DOHH2 (cell line): Measurements from ENCODE around the gene SERPINI1.

Experiments
- H3F3A ChIP-seq: fragments of 200-600 bp; sonication (generic), shearing (Covaris generic); 2 replicates; pipeline ENCODE4 v1.6.0; 2016; ENCODE audit warnings: antibody characterized with exemption, mild to moderate bottlenecking; ENCODE audit not compliant: control insufficient read depth, insufficient read depth
- H3K27ac ChIP-seq: fragments of 200-600 bp; sonication (generic); 2 replicates; pipeline ENCODE4 v1.5.1; 2014; ENCODE audit warnings: low read depth, mild to moderate bottlenecking, low read length, moderate library complexity
- H3K27me3 ChIP-seq: fragments of 200-600 bp; sonication (generic); 2 replicates; pipeline ENCODE4 v1.6.1; 2014; ENCODE audit warnings: mild to moderate bottlenecking, low read length, mixed read lengths; ENCODE audit not compliant: control insufficient read depth
- H3K36me3 ChIP-seq: fragments of 200-600 bp; sonication (generic); 2 replicates; pipeline ENCODE4 v1.6.1; 2014; ENCODE audit warnings: mild to moderate bottlenecking, low read length, moderate library complexity, mixed read lengths; ENCODE audit not compliant: control insufficient read depth
- H3K4me1 ChIP-seq: fragments of 200-600 bp; sonication (generic); 2 replicates; pipeline ENCODE4 v1.6.1; 2014; ENCODE audit warnings: mild to moderate bottlenecking, low read length, mixed read lengths; ENCODE audit not compliant: control insufficient read depth
- H3K4me2 ChIP-seq: fragments of 200-600 bp; sonication (generic); 2 replicates; pipeline ENCODE4 v1.6.0; 2014; ENCODE audit warnings: mild to moderate bottlenecking, low read length, moderate library complexity
- H3K4me3 ChIP-seq: fragments of 200-600 bp; sonication (generic); 2 replicates; pipeline ENCODE4 v1.5.1; 2014; ENCODE audit warnings: mild to moderate bottlenecking, low read length, mixed read lengths
- H3K79me2 ChIP-seq: fragments of 200-600 bp; sonication (generic); 2 replicates; pipeline ENCODE4 v1.6.1; 2014; ENCODE audit warnings: mild to moderate bottlenecking, low read length, mixed read lengths; ENCODE audit not compliant: control insufficient read depth
- H3K9me2 ChIP-seq: fragments of 200-600 bp; sonication (generic); replicated peaks from 2 replicates; pipeline ENCODE4 v1.6.1; 2014; ENCODE audit warnings: mild to moderate bottlenecking, low read length, mixed read lengths; ENCODE audit not compliant: control insufficient read depth
- H3K9me3 ChIP-seq: fragments of 200-600 bp; sonication (generic); 2 replicates; pipeline ENCODE4 v1.6.1; 2014; ENCODE audit warnings: antibody characterized with exemption, low read length, mixed read lengths; ENCODE audit not compliant: control insufficient read depth, insufficient read depth
- H4K20me1 ChIP-seq: fragments of 200-600 bp; sonication (generic); 2 replicates; pipeline ENCODE4 v1.6.0; 2014; ENCODE audit warnings: low read depth, mild to moderate bottlenecking, antibody characterized with exemption, low read length, moderate library complexity; ENCODE audit not compliant: control insufficient read depth, insufficient read depth
- CTCF ChIP-seq: fragments of 200-600 bp; sonication (generic); IDR thresholded peaks from one replicate; pipeline ENCODE4 v1.5.1; 2014; ENCODE audit warnings: antibody characterized with exemption, mild to moderate bottlenecking, low read depth, low read length; ENCODE audit not compliant: poor library complexity, severe bottlenecking
- EZH2phosphoT487 ChIP-seq: fragments of 200-600 bp; sonication (generic); IDR thresholded peaks from 2 replicates; pipeline ENCODE4 v1.6.1; 2017; ENCODE audit warnings: borderline replicate concordance, mild to moderate bottlenecking, antibody characterized with exemption, low read length, moderate library complexity, mixed read lengths

The SERPINI1 gene

GRCh38 chr3:167835953-167836352, 100.4 kb downstream of the SERPINI1 start:
- H3K4me3 ChIP-seq, result no peak overlapping the region
- TF ChIP-seq CTCF, result no peak
- H4K20me1 ChIP-seq, result no peaks in the 10 kb centered on the region
- H3K4me2 ChIP-seq, result no peak overlapping the region
- H3K9me3 ChIP-seq, result no peaks in the 10 kb centered on the region
- H3K9me2 ChIP-seq, result no peaks in the 10 kb centered on the region
- no peaks in the 10 kb centered on the region for H3K27me3 ChIP-seq
- H3K79me2 ChIP-seq, result no peaks in the 10 kb centered on the region
- H3F3A ChIP-seq, result 0 out of 2 replicates have a peak, but pooled peaks cover 2% of the 10 kb centered on the region
- H3K27ac ChIP-seq, result no peak overlapping the region
- H3K36me3 ChIP-seq, result no peaks in the 10 kb centered on the region
- H3K4me1 ChIP-seq, result peaks cover 3% of the 10 kb centered on the region; the same call in 1 of the 2 replicates

- Histone ChIP-seq H3K27ac (no peak overlapping the region), H3K79me2 (no peaks in the 10 kb centered on the region)
- TF ChIP-seq CTCF (peak; percentile 26), EZH2phosphoT487 (no peak)
These were observed 101.9 kb downstream of the SERPINI1 start for GRCh38 chr3:167837466-167837865.

GRCh38 chr3:167839460-167840134, 104.1 kb downstream of the SERPINI1 start:
- H4K20me1 ChIP-seq, result no peaks in the 10 kb centered on the region
- H3K27me3 ChIP-seq, result no peaks in the 10 kb centered on the region
- H3F3A ChIP-seq, result peaks cover 6% of the 10 kb centered on the region; the same call in 1 of the 2 replicates

More at GRCh38 chr3:167837466-167837865, 101.9 kb downstream of the SERPINI1 start:
- Histone ChIP-seq H3K36me3 (no peaks in the 10 kb centered on the region), H3F3A (0 out of 2 replicates have a peak, but pooled peaks cover under 1% of the 10 kb centered on the region), H3K4me3 (no peak overlapping the region), H3K4me1 (peaks cover 16% of the 10 kb centered on the region), H3K4me2 (no peak overlapping the region), H3K9me2 (no peaks in the 10 kb centered on the region), H3K9me3 (no peaks in the 10 kb centered on the region), H4K20me1 (no peaks in the 10 kb centered on the region), H3K27me3 (no peaks in the 10 kb centered on the region)

More at GRCh38 chr3:167839460-167840134, 104.1 kb downstream of the SERPINI1 start:
- Histone ChIP-seq H3K9me2 (no peaks in the 10 kb centered on the region), H3K36me3 (peaks cover 4% of the 10 kb centered on the region), H3K79me2 (no peaks in the 10 kb centered on the region), H3K27ac (no peak overlapping the region), H3K4me2 (no peak overlapping the region), H3K4me1 (peaks cover 37% of the 10 kb centered on the region), H3K9me3 (no peaks in the 10 kb centered on the region), H3K4me3 (no peak overlapping the region)
- TF ChIP-seq CTCF (no peak), EZH2phosphoT487 (no peak)
